Measurements from ENCODE around the gene HINT3.

The HINT3 gene

GRCh38 chr6:125955973-125956372, 597 bp upstream of the HINT3 start:
- DNase-seq = no peak
- Histone ChIP-seq H2AFZ (ENCODE audit: insufficient read depth, low read length, poor library complexity) (no peak overlapping the region), H2BK120ac (ENCODE audit: insufficient read depth, low read length, poor library complexity) (no peak overlapping the region), H3K79me2 (ENCODE audit: control insufficient read depth, insufficient read depth, low read length, poor library complexity) (peaks cover 6% of the 10 kb centered on the region), H2AK5ac (ENCODE audit: low read length) (no peak overlapping the region), H3K23ac (ENCODE audit: low read length) (no peak overlapping the region), H3K27ac (ENCODE audit: low read depth, low read length) (no peak overlapping the region), H3K18ac (ENCODE audit: low read length) (no peak overlapping the region), H3K9me3 (ENCODE audit: insufficient read depth, low read depth, low read length) (no peaks in the 10 kb centered on the region), H3K4me1 (ENCODE audit: control insufficient read depth in 1 of 2, insufficient read depth in 2 of 2, low read length in 2 of 2) (peaks cover 0 to 1% of the 10 kb centered on the region in 2 experiments), H2BK12ac (ENCODE audit: low read length) (no peak overlapping the region), H3K4ac (ENCODE audit: low read depth, low read length) (no peak overlapping the region), H4K91ac (ENCODE audit: low read depth, low read length) (no peak overlapping the region), H4K8ac (ENCODE audit: low read depth, low read length) (no peak overlapping the region), H3K27me3 (ENCODE audit: insufficient read depth, low read length) (no peaks in the 10 kb centered on the region), H3K9ac (ENCODE audit: low read length) (no peak overlapping the region), H3K4me3 (ENCODE audit: low read depth, low read length) (no peak overlapping the region), H3K36me3 (ENCODE audit: control insufficient read depth in 1 of 2, insufficient read depth in 2 of 2, low read length in 2 of 2) (no peaks in the 10 kb centered on the region), H3K4me2 (ENCODE audit: low read length) (no peak overlapping the region), H4K12ac (ENCODE audit: low read depth, low read length) (no peak overlapping the region), H3K79me1 (ENCODE audit: low read length) (peaks cover 6% of the 10 kb centered on the region), H2BK5ac (ENCODE audit: low read depth, low read length, poor library complexity) (no peak overlapping the region), H3K14ac (ENCODE audit: low read length) (no peak overlapping the region)
- no CpG with 5 or more reads among the region's 5 CpGs for WGBS (ENCODE audit: extremely low coverage, insufficient coverage, insufficient read length)

GRCh38 chr6:125957391-125957693, 772 bp downstream of the HINT3 start:
- Histone ChIP-seq H2BK12ac (ENCODE audit: low read length) (no peak overlapping the region), H3K14ac (ENCODE audit: low read length) (peak overlapping the region; percentile 93), H3K23ac (ENCODE audit: low read length) (no peak overlapping the region), H3K4me1 (ENCODE audit: control insufficient read depth in 1 of 2, insufficient read depth in 2 of 2, low read length in 2 of 2) (peaks cover 0 to 1% of the 10 kb centered on the region in 2 experiments), H3K4me3 (ENCODE audit: low read depth, low read length) (peak overlapping the region; percentile 91), H3K4ac (ENCODE audit: low read depth, low read length) (peak overlapping the region; percentile 53), H3K4me2 (ENCODE audit: low read length) (peak overlapping the region; percentile 86), H3K9ac (ENCODE audit: low read length) (no peak overlapping the region), H4K12ac (ENCODE audit: low read depth, low read length) (peak overlapping the region; percentile 92), H3K36me3 (ENCODE audit: control insufficient read depth in 1 of 2, insufficient read depth in 2 of 2, low read length in 2 of 2) (no peaks in the 10 kb centered on the region), H4K8ac (ENCODE audit: low read depth, low read length) (peak overlapping the region; percentile 98), H2AK5ac (ENCODE audit: low read length) (no peak overlapping the region), H2BK120ac (ENCODE audit: insufficient read depth, low read length, poor library complexity) (peak overlapping the region; percentile 95), H2BK5ac (ENCODE audit: low read depth, low read length, poor library complexity) (peak overlapping the region; percentile 55), H3K79me2 (ENCODE audit: control insufficient read depth, insufficient read depth, low read length, poor library complexity) (peaks cover 6% of the 10 kb centered on the region), H3K27ac (ENCODE audit: low read depth, low read length) (no peak overlapping the region), H4K91ac (ENCODE audit: low read depth, low read length) (peak overlapping the region; percentile 88), H3K18ac (ENCODE audit: low read length) (peak overlapping the region; percentile 94), H3K9me3 (ENCODE audit: insufficient read depth, low read depth, low read length) (no peaks in the 10 kb centered on the region), H3K27me3 (ENCODE audit: insufficient read depth, low read length) (no peaks in the 10 kb centered on the region), H2AFZ (ENCODE audit: insufficient read depth, low read length, poor library complexity) (peak overlapping the region; percentile 94), H3K79me1 (ENCODE audit: low read length) (peaks cover 6% of the 10 kb centered on the region)
- no CpG with 5 or more reads among the region's 3 CpGs for WGBS (ENCODE audit: extremely low coverage, insufficient coverage, insufficient read length)
- no peak for DNase-seq

GRCh38 chr6:125957845-125958244, 1.3 kb downstream of the HINT3 start:
- peaks cover 6% of the 10 kb centered on the region for H3K79me1 ChIP-seq (ENCODE audit: low read length)
- H3K4me1 ChIP-seq (ENCODE audit: control insufficient read depth in 1 of 2, insufficient read depth in 2 of 2, low read length in 2 of 2) = peaks cover 0 to 1% of the 10 kb centered on the region in 2 experiments
- H3K79me2 ChIP-seq (ENCODE audit: control insufficient read depth, insufficient read depth, low read length, poor library complexity) = peaks cover 6% of the 10 kb centered on the region
- no peak overlapping the region for H2BK12ac ChIP-seq (ENCODE audit: low read length)
- H4K12ac ChIP-seq (ENCODE audit: low read depth, low read length) = no peak overlapping the region
- DNase-seq = peak in 1 of 2 donors; percentile 63
- H3K9me3 ChIP-seq (ENCODE audit: insufficient read depth, low read depth, low read length) = no peaks in the 10 kb centered on the region
- H2AK5ac ChIP-seq (ENCODE audit: low read length) = no peak overlapping the region
- H3K9ac ChIP-seq (ENCODE audit: low read length) = no peak overlapping the region
- no peaks in the 10 kb centered on the region for H3K27me3 ChIP-seq (ENCODE audit: insufficient read depth, low read length)
- WGBS (ENCODE audit: extremely low coverage, insufficient coverage, insufficient read length) = no CpG with 5 or more reads among the region's 4 CpGs
- H3K23ac ChIP-seq (ENCODE audit: low read length) = no peak overlapping the region
- no peak overlapping the region for H3K14ac ChIP-seq (ENCODE audit: low read length)
- H3K36me3 ChIP-seq (ENCODE audit: control insufficient read depth in 1 of 2, insufficient read depth in 2 of 2, low read length in 2 of 2) = no peaks in the 10 kb centered on the region
- H3K18ac ChIP-seq (ENCODE audit: low read length) = no peak overlapping the region
- H3K4ac ChIP-seq (ENCODE audit: low read depth, low read length) = no peak overlapping the region
- no peak overlapping the region for H3K4me2 ChIP-seq (ENCODE audit: low read length)
- no peak overlapping the region for H2BK120ac ChIP-seq (ENCODE audit: insufficient read depth, low read length, poor library complexity)
- H2BK5ac ChIP-seq (ENCODE audit: low read depth, low read length, poor library complexity) = no peak overlapping the region
- no peak overlapping the region for H4K91ac ChIP-seq (ENCODE audit: low read depth, low read length)
- H3K4me3 ChIP-seq (ENCODE audit: low read depth, low read length) = no peak overlapping the region
- no peak overlapping the region for H4K8ac ChIP-seq (ENCODE audit: low read depth, low read length)
- no peak overlapping the region for H2AFZ ChIP-seq (ENCODE audit: insufficient read depth, low read length, poor library complexity)
- no peak overlapping the region for H3K27ac ChIP-seq (ENCODE audit: low read depth, low read length)

GRCh38 chr6:125959041-125959440, 2.5 kb downstream of the HINT3 start:
- no peak for DNase-seq
- Histone ChIP-seq H3K79me1 (ENCODE audit: low read length) (peaks cover 6% of the 10 kb centered on the region), H2AK5ac (ENCODE audit: low read length) (no peak overlapping the region), H2AFZ (ENCODE audit: insufficient read depth, low read length, poor library complexity) (no peak overlapping the region), H4K91ac (ENCODE audit: low read depth, low read length) (no peak overlapping the region), H3K79me2 (ENCODE audit: control insufficient read depth, insufficient read depth, low read length, poor library complexity) (peaks cover 6% of the 10 kb centered on the region), H3K4ac (ENCODE audit: low read depth, low read length) (no peak overlapping the region), H3K23ac (ENCODE audit: low read length) (no peak overlapping the region), H3K9me3 (ENCODE audit: insufficient read depth, low read depth, low read length) (no peaks in the 10 kb centered on the region), H2BK120ac (ENCODE audit: insufficient read depth, low read length, poor library complexity) (no peak overlapping the region), H3K14ac (ENCODE audit: low read length) (no peak overlapping the region), H3K4me3 (ENCODE audit: low read depth, low read length) (no peak overlapping the region), H4K12ac (ENCODE audit: low read depth, low read length) (no peak overlapping the region), H4K8ac (ENCODE audit: low read depth, low read length) (no peak overlapping the region), H3K4me2 (ENCODE audit: low read length) (no peak overlapping the region), H3K9ac (ENCODE audit: low read length) (no peak overlapping the region), H3K36me3 (ENCODE audit: control insufficient read depth in 1 of 2, insufficient read depth in 2 of 2, low read length in 2 of 2) (no peaks in the 10 kb centered on the region), H2BK12ac (ENCODE audit: low read length) (no peak overlapping the region), H3K27me3 (ENCODE audit: insufficient read depth, low read length) (no peaks in the 10 kb centered on the region), H3K4me1 (ENCODE audit: control insufficient read depth in 1 of 2, insufficient read depth in 2 of 2, low read length in 2 of 2) (peaks cover 0 to 1% of the 10 kb centered on the region in 2 experiments), H3K18ac (ENCODE audit: low read length) (no peak overlapping the region), H2BK5ac (ENCODE audit: low read depth, low read length, poor library complexity) (no peak overlapping the region), H3K27ac (ENCODE audit: low read depth, low read length) (no peak overlapping the region)
- WGBS (ENCODE audit: extremely low coverage, insufficient coverage, insufficient read length) = 100% methylated on average over 1 of the region's 4 CpGs
